GM20000 (cell line): ENCODE measurements around the gene SATB2.

Experiments
- DNase-seq: peaks from one replicate; pipeline ENCODE4 v3.0.0; 2012; ENCODE audit warnings: low spot score
- CTCF ChIP-seq: IDR thresholded peaks from 2 replicates; pipeline ENCODE4 v1.5.1; 2012; ENCODE audit warnings: mild to moderate bottlenecking, control low read depth; ENCODE audit errors: extremely low read depth, missing control alignments

SATB2 gene

GRCh38 chr2:199433204-199433832 lies 24.4 kb downstream of the SATB2 start:
- no peak for DNase-seq
- no peak for TF ChIP-seq CTCF

GRCh38 chr2:199431746-199432213 lies 26.0 kb downstream of the SATB2 start:
- DNase-seq, result no peak
- no peak for TF ChIP-seq CTCF

- no peak for DNase-seq
- TF ChIP-seq CTCF, result no peak
Measured at GRCh38 chr2:199430214-199430613, 27.5 kb downstream of the SATB2 start.

- TF ChIP-seq CTCF, result no peak
- DNase-seq, result no peak
Measured at GRCh38 chr2:199428291-199428690, 29.4 kb downstream of the SATB2 start.

- no peak for TF ChIP-seq CTCF
- no peak for DNase-seq
Measured at GRCh38 chr2:199424160-199424559, 33.6 kb downstream of the SATB2 start.

GRCh38 chr2:199419428-199419827 lies 38.3 kb downstream of the SATB2 start:
- no peak for DNase-seq

GRCh38 chr2:199414465-199414864 lies 43.3 kb downstream of the SATB2 start:
- no peak for TF ChIP-seq CTCF
- no peak for DNase-seq

More at GRCh38 chr2:199419428-199419827, 38.3 kb downstream of the SATB2 start:
- TF ChIP-seq CTCF, result no peak
